GM18498 (cell line): ENCODE measurements around the gene ZCCHC8.

Source experiments
- ATAC-seq: cut with Tn5 transposase; IDR thresholded peaks from one replicate; pipeline ENCODE4 v1.9.1; 2021; ENCODE audit warnings: mild to moderate bottlenecking, moderate library complexity; ENCODE audit not compliant: unreplicated experiment

ZCCHC8 gene

DNA sequence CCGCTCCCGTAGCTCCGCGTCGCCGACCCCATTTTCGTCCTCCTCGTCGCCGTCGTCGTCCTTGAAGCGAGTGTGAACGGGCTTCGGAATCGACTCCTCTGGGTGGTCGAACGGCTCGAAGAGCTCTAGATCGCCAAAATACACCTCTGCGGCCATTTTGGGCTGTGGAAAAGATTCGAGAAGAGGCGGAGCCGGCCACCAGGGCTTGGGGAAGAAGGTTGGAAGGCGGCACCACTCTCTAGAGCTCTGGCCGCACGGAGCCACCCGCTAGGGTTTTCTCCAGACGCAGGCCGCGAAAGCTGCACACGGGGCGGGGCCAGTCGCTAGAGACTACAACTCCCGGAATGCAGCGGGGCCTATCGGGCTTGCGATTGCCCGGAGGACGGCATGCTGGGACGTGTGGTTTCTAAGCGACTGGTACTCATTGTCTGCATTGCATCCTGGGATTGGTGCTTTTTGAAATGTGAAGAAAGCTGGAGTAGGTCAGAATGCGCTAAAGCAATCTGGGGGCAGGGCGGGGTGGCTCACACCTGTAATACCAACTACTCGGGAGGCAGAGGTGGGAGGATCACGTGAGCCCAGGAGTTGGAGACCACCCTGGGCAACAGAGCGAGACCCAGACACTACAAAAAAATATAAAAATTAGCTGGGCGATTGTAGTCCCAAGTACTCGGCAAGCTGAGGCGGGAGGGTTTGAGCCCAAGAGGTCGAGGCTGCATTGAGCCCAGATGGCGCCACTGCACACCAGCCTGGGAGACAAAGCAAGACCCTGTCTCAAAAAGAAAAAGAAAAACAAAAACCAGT is at the start of gene ZCCHC8:
Gene ZCCHC8 (minus strand): TSS at position 248 of the 804 bp plus-strand sequence. CDS start 92 bp downstream, at position 156.
- peak; percentile 93 for ATAC-seq

DNA sequence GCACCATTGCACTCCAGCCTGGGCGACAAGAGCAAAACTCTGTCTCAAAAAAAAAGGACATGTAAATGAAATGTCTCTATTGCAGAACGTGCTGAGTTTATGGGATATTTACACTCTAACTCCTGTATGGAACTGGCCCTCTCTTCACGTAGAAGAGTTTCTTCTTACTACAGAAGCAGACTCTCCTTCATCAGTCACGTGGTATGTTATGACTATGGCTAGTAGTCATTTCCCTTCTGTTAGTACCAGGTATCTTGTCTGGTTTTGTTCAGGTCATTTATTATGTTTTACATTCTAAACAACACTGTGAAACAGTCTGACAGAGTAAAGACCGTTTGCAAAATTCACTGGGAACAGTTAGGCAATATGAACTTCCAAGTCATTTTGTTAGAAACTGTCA is 46.6 kb upstream of the ZCCHC8 start:
- ATAC-seq: no peak

DNA sequence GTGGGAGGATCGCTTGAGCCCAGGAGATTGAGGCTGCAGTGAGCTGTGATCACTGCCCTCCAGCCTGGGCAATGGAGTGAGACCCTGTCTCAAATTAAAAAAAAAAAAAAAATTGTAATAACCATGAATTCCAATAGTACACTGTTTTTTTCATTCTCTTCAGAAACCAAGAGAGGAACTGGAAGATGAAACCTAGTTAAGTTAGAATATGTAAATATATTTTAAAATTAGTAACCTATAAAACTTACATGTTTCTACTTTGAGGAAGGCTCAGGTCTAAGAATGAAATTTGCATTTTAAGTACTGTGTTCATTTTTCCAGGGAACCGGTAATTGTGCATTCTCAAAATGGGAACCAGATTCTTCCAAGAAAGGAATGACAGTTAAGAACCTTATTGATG is 45.1 kb upstream of the ZCCHC8 start:
- ATAC-seq: peak; percentile 70

DNA sequence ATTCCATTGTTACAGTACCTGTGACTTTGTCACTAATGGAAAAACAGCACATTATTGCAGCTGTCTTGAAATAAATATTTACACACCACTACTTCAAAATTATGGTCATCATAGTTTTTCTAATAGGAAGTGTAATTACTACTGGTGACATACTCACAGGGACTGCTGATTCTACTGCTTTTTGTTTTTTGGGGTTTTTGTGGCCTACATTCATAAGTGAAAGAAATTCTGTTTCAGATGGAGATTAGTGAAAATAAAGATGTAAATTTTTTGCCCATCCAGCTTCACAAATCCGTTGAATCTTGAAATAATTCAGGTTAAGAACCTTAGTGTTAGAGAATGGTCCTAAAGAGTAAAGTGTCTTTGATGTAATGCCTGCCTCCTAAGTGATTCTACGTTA is 43.8 kb upstream of the ZCCHC8 start:
- no peak for ATAC-seq

DNA sequence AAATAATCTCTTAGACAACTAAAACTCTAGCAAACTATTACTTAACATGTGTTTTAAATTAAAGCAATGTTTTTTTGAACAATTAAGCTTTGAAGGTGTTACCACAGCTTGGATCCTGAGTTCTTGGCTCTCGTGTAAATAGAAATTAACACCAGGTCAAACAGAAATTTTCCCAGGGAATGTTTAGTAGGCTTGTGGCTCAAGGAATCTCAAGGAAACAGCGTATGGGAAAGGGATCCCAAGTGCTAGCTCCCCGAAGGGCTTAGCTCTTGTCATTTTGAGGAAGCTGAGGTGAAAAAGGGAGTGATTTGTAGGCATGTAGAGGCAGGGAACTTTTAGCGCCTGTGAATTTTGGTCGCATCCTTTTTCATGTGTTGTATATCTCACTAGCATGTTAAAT is 37.8 kb upstream of the ZCCHC8 start:
- no peak for ATAC-seq

DNA sequence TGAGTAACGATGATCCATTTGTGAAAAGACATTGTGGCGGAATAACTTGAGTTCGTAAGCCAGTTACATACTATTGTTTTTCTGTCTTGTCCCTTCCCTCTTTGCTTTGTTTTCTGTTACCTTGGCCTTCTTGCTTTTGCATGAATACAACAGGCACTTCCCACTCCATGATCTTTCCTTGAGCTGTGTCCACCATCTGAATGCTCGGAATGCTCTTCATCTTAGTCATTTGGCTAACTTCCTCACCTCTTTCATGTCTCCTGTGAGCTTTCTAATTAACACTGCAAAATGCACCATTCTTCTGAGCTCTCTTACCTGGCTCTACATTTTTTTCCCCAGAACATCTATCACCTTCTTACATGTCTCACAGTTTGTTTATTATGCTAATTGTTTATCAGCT is 36.3 kb upstream of the ZCCHC8 start:
- ATAC-seq: no peak

DNA sequence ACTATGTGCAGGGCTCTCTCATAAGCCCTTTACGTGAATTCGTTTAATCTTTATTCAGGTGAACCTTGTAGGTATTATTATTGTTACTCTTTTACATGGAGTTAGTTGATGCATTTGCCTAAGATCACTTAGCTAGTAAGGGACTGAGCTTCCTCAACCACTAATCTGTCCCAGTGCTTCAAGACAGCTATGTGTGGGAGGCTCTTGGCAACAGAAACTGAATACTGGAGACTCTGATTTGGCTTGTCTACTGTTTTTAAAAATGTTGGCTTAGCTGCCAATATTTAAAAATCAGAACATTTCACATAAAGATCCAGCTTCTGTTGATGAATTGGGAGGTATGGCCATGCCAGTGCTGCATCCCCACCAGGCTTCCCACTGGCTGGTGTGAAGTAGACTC is 33.1 kb upstream of the ZCCHC8 start:
- ATAC-seq: no peak

DNA sequence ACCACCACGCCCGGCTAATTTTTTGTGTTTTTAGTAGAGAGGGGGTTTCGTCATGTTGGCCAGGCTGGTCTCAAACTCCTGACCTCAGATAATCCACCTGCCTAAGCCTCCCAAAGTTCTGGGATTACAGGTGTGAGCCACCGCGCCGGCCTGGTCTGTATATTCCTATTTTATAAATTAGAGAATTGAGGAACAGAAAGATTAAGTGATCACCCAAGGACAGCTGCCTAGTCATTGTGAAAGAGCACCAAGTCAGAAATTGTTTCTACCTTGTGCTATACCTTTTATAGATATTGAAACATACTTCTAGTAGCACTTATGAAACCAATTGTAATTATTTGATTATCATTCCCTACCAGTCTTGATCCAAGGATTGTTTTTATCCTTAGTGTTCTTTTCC is 28.3 kb upstream of the ZCCHC8 start:
- ATAC-seq: no peak

DNA sequence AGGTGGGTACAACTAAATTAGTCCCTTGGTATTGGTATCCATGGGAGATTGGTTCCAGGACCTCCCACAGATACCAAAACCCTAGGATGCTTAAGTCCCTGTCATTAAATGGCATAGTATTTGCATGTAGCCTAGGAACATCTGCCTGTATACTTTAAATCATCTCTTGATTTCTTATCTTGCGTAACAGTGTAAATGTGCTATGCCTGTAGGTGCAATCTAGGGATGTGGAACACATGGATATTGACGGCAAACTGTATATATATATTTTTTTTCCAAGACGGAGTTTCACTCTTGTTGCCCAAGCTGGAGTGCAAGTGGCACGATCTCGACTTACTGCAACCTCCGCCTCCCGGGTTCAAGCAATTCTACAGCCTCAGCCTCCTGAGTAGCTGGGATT is 27.9 kb upstream of the ZCCHC8 start:
- ATAC-seq: no peak

DNA sequence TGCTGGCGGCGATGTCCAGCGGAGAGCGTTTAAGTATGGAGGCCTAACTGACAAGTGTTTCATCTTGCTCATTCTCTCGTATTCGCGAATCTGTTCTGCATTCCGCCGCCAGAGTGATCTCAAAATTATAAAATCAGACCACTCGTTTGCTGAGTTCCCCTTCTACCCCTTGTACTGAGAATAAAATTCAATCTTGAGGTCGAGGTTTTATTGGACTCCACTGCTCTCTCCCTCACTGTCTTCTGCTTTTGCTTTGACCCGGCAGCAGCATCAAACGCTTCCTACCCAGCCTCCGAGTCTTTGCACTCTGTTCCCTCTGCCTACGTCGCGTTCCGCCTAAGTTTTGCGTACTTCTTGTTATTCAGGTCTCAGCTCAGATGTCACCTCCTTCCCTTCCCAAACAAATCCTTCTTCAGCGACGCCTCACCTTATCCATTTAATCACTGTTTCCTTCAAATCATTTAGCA is 26.8 kb upstream of the ZCCHC8 start:
- ATAC-seq: no peak

DNA sequence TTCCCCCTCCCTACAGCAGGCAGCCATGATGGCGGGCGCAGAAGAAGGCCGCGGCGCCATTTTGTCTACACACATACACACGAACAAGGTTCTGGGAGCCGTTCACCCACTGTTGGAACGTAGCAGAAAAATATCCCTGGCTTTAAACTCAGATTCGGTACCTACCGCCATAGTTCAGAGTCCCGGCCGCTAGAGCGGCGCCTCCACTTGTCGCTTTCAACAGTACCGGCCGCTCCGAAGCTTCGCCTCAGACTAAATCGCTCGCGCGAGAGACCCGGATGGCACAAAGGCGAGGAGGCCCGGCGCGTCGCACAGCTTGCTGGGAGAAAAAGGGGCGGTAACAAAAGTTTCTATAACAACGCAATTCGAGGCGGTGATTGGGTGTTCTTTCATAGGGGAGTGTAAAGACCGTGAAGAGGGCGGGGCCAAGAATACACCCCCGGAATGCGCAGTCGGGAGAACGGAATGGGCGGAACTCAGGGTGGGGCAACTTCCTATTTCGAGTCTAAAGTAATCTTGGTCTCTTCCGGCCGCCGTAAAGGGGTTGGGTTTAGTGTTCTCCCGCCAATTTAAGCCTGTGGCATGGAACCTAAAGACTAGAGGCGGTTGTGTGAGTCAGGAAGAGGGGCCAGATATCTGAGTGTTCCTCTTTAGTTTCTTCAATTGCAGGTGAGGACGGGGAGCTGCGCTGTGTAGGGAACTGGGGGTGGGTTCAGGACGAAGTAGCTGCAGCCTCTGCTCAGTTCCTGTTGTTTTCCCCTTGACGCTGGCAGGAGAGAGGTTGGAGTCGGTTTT is 26.1 kb upstream of the ZCCHC8 start, which contains the start of the genes KNTC1 and RSRC2:
Gene KNTC1 (plus strand): TSS at position 567 of the 795 bp plus-strand sequence. CDS start 2,815 bp downstream, outside the sequence.
Gene RSRC2 (minus strand): TSS at position 254 of the 795 bp plus-strand sequence. CDS start 83 bp downstream, at position 171.
- peak; percentile 90 for ATAC-seq

DNA sequence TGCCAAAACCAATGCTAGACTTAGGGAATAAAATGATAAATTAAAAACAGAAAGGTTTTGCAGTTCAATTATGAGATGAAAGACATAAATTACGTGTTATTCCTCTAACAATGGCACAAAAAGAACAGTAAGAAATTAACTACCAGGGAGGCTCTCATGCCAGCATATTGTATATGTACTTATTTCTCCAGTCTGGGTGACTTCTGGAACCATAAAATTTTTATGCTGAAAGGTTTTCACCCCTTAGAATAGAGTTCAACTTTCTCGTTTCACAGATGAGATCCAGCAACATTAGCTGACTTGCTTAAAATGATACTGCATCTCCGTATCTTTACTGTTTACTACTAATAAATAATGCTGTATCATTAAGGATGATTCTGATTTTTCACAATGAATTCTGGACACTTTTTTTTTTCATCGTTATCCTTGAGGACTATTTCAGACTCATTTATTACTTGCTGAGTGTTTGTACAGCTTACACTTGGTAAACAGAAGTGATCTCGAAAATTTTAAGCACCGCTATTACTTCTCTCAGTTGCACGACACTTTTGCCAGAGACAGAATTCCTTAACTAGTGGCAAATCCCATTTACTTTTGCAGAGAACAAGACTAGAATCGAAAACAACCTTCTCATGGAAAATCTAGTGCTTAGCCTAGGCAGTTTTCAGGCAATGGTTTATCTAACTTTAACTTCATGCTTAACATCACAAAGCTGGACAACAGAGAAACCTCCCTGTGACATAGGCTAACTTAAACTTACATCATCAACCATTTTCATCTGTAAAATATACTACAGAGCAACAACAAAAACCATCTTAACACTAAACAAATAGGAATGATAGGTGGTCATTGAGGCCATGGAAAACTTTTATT is 23.4 kb upstream of the ZCCHC8 start:
- ATAC-seq: no peak

DNA sequence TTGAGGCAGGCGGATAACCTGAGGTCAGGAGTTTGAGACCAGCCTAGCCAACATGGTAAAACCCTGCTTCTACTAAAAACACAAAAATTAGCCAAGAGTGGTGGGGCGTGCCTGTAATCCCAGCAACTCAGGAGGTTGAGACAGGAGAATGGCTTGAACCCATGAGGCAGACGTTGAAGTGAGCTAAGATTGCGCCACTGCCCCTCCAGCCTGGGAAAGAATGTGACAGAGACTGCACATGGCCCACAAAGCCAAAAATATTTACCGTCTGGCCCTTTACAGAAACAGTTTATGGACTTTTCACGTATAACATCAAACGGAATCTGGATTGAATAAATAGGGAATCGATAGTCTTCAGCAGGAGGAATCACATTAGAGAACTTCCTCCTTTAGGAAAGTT is 22.5 kb upstream of the ZCCHC8 start:
- ATAC-seq: no peak

DNA sequence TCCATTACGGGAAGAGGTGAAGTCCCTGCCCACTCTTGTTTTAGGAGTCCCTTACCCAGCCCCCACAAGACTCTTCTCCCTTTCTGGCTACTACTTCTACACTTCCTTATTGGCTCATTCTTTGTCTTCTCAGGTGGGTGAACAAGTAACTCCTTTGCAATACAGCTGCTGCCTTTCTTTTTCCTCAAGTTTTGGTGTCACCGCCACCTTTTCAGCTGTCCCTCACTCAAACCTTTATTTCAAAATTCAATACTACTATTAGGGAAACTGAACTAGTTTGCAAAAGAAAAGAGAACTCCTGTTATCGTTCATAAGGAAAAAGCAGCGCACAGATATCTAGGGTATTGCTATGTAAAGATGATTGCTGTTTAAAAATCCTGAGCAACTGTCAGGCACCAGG is 19.9 kb upstream of the ZCCHC8 start:
- no peak for ATAC-seq

DNA sequence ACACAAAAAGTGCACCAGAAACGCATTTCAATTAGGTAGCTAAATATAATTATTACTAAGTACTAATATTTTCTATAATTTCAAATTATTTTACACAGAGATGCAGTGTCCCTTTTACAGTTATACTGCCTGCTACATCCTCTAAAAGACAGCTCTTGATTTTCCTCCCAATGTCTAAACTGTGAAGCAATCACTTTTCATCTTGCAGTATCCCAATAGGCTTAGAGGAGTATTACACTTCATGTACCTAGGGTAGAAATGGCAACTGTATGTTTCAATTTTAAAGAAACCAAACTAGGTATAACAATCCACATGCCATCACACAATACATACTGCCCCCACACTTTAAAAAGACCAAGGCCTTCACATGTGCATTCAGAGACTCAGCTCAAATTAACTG is 18.7 kb upstream of the ZCCHC8 start:
- no peak for ATAC-seq

DNA sequence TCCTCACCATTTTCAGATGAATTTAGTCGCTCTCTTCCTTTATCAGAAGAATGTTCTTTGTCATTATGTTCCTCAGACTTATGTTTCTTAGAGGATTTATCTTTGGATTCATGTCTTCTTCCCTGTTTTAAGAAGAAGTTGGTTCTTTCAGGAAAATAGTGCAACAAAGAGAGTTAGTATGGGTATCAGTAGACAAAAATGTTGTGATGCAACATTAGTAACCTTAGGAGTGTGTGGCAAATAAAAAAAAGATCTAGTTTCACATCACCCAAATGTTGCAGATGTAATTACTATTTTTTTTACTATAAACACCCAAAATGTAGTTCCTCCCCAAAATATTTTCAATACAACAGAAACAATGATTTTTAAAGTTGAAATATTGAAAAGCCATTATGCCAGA is 18.2 kb upstream of the ZCCHC8 start:
- ATAC-seq: no peak

DNA sequence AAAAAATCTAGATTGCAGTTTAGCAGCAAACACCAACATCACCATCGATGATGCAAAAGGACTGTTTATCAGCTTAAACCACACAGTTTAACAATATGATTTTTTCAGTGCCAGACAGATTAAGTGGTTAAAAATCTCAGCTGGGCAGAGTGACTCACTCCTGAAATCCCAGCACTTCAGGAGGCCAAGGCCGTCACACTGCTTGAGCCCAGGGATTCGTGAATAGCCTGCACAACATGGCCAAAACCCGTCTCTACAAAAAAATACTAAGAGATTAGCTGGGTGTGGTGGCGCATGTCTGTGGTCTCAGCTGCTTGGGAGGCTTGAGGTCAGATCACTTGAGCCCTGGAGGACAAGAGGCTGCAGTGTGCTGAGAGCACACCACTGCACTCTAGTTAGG is 17.1 kb upstream of the ZCCHC8 start:
- no peak for ATAC-seq

DNA sequence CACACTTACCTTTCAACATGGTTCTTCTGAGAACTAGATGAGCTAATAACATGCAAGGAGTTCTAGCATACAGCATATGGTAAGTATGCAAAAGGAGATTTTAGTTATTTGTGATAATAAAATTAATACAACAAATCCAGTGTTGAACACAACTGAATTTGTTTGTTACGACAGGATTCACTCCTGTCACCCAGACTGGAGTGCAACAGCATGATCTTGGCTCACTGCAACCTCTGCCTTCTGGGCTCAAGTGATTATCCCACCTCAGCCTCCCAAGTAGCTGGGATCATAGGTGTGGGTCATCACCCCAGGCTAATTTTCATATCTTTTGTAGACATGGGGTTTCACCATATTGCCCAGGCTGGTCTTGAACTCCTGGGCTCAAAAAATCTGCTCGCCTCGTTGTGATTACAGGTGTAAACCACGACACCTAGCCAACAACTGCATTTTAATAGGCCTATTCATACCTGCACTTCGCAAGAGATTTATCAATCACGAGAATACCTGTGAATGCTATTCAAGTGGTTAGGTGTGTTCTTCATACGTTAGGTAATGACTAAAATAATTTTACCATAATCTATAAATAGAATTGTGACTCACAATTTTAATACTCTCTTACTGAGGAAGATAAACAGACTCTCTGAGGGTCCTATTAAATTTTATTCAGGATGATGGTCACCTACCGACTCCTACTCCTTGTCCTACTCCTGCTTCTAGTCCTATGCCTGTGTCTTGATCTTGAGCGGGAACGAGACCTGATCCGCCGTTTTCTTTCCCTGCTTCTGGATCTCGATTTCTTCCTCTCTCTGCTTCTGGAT is 16.0 kb upstream of the ZCCHC8 start:
- ATAC-seq: no peak

DNA sequence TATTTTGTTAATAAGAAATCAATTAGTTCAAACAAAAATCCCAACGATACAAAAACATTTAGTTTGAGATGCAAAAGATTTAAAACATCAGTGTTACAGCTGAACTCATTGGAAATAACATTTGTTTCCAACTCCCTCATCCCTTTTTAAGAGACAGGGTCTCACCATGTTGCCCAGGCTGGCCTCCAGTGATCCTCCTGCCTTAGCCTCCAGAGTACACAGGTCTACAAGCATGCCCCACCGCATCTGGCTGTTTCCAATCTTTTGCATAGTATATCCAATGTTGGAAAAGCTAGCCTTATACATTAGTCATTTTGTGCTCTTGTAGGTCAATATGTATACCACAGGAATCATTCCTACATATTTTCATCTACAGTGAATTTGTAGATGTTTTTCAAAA is 14.5 kb upstream of the ZCCHC8 start:
- no peak for ATAC-seq

DNA sequence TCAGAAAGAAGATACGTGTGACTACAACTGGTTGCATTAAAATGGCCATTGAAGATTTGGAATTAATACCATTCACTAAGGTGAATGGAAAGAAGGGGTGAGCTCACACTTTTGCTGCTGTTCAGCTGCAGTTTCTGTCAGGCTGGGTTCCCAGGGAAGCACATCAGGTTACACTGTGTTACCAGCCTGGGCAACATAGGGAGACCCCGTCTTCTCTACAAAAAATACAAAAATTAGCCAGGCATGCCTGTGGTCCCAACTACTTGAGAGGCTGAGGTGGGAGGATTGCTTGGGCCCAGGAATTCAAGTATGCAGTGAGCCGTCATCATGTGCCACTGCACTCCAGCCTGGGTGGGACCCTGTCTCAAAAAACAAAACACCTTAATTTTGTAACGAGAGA is 12.9 kb upstream of the ZCCHC8 start:
- no peak for ATAC-seq
